ENCODE measurements around the gene TSPAN10. TPM values are rescaled to one million over a fixed set of nuclear protein-coding genes. Genes with fewer than 3 reads are reported as not detected.
A peak's percentile ranks its signal among the peaks of the same experiment; 100 is the strongest.
"Not testable (repeated sequence)": the region's sequence is repeated elsewhere in the genome, so short reads cannot be mapped to it uniquely, and the experiment has no call there.

TSPAN10 gene
- under 1 TPM; 0.14 to 0.51 TPM for total RNA-seq
- long read RNA-seq, donor 1, partial matches to known transcripts, result 0 of 1 reads
- long read RNA-seq, donor 1, other reads (novel, unspliced or antisense), result 1 of 1 reads
- long read RNA-seq, donor 2, result 0 reads

- peak; percentile 96 for DNase-seq (ENCODE audit: low spot score)
- intact Hi-C loops (cut with DNase I), result loop anchor here in 1 of 2 donors (1.0 to 5.0 kb wide), 2 partner anchors 25 to 1664 kb away; no protein-coding TSS in a partner anchor
Observed at GRCh38 chr17:81636505-81637288, at the start of gene TSPAN10, which contains the start of gene NPLOC4. TSS of gene TSPAN10 (plus strand) at chr17:81637196. CDS start at chr17:81642413, 5,217 bp downstream. TSS of gene NPLOC4 (minus strand) at chr17:81637112. CDS start at chr17:81636930, 182 bp downstream.

GRCh38 chr17:81589612-81590011 is 47.4 kb upstream of the TSPAN10 start:
- intact Hi-C loops (cut with DNase I), result no loop called here
- DNase-seq (ENCODE audit: low spot score), result no peak

GRCh38 chr17:81590121-81590520 is 46.9 kb upstream of the TSPAN10 start:
- intact Hi-C loops (cut with DNase I), result no loop called here
- no peak for DNase-seq (ENCODE audit: low spot score)

- intact Hi-C loops (cut with DNase I), result no loop called here
Observed at GRCh38 chr17:81591971-81592370, 45.0 kb upstream of the TSPAN10 start.

GRCh38 chr17:81593105-81593871 is 43.7 kb upstream of the TSPAN10 start:
- DNase-seq (ENCODE audit: low spot score), result no peak
- intact Hi-C loops (cut with DNase I), result no loop called here

More at GRCh38 chr17:81591971-81592370, 45.0 kb upstream of the TSPAN10 start:
- DNase-seq (ENCODE audit: low spot score), result no peak

GRCh38 chr17:81599719-81600486 is 37.1 kb upstream of the TSPAN10 start:
- intact Hi-C loops (cut with DNase I), result loop anchor here (5.0 to 10.0 kb wide), 4 partner anchors 43 to 348 kb away; partner anchors contain the start of gene FSCN2 (in 1 of the 2)
- no peak for DNase-seq (ENCODE audit: low spot score)

- DNase-seq (ENCODE audit: low spot score), result no peak
- intact Hi-C loops (cut with DNase I), result loop anchor here (5.0 to 10.0 kb wide), 4 partner anchors 44 to 349 kb away; partner anchors contain the start of gene FSCN2 (in 1 of the 2)
Observed at GRCh38 chr17:81601525-81602120, 35.4 kb upstream of the TSPAN10 start.

GRCh38 chr17:81603846-81604610 is 33.0 kb upstream of the TSPAN10 start:
- intact Hi-C loops (cut with DNase I), result loop anchor here (5.0 to 10.0 kb wide), 4 partner anchors 47 to 352 kb away; partner anchors contain the start of gene FSCN2 (in 1 of the 2)
- DNase-seq (ENCODE audit: low spot score), result no peak

- no peak for DNase-seq (ENCODE audit: low spot score)
- intact Hi-C loops (cut with DNase I), result loop anchor here (10.0 kb wide), 2 partner anchors 83 to 353 kb away; partner anchors contain the start of gene FSCN2 (in 1 of the 2)
Observed at GRCh38 chr17:81607431-81607830, 29.6 kb upstream of the TSPAN10 start.

GRCh38 chr17:81608082-81608481 is 28.9 kb upstream of the TSPAN10 start:
- intact Hi-C loops (cut with DNase I), result loop anchor here (10.0 kb wide), 2 partner anchors 83 to 353 kb away; partner anchors contain the start of gene FSCN2 (in 1 of the 2)
- peak; percentile 34 for DNase-seq (ENCODE audit: low spot score)

GRCh38 chr17:81608605-81609004 is 28.4 kb upstream of the TSPAN10 start:
- DNase-seq (ENCODE audit: low spot score), result peak; percentile 20
- intact Hi-C loops (cut with DNase I), result loop anchor here (10.0 kb wide), 2 partner anchors 84 to 354 kb away; partner anchors contain the start of gene FSCN2 (in 1 of the 2)

- intact Hi-C loops (cut with DNase I), result loop anchor here (10.0 kb wide), 2 partner anchors 85 to 355 kb away; partner anchors contain the start of gene FSCN2 (in 1 of the 2)
Observed at GRCh38 chr17:81609541-81610311, 27.3 kb upstream of the TSPAN10 start.

GRCh38 chr17:81612172-81612970 is 24.6 kb upstream of the TSPAN10 start:
- intact Hi-C loops (cut with DNase I), result no loop called here
- no peak for DNase-seq (ENCODE audit: low spot score)

More at GRCh38 chr17:81609541-81610311, 27.3 kb upstream of the TSPAN10 start:
- no peak for DNase-seq (ENCODE audit: low spot score)

- intact Hi-C loops (cut with DNase I), result no loop called here
- no peak for DNase-seq (ENCODE audit: low spot score)
Observed at GRCh38 chr17:81615401-81615930, 21.5 kb upstream of the TSPAN10 start.

- intact Hi-C loops (cut with DNase I), result no loop called here
- DNase-seq (ENCODE audit: low spot score), result no peak
Observed at GRCh38 chr17:81616877-81617276, 20.1 kb upstream of the TSPAN10 start.

GRCh38 chr17:81618307-81618706 is 18.7 kb upstream of the TSPAN10 start:
- DNase-seq (ENCODE audit: low spot score); intact Hi-C loops (cut with DNase I): not testable (repeated sequence)

All from posterior vena cava (tissue), 2 donors.